NCI-H524 (cell line): ENCODE results near the gene PANX1.

Source experiments
- DNase-seq, 2 experiments: peaks; one replicate each; lab custom pipeline; 2025; lab: John Stamatoyannopoulos, UW

PANX1 gene

GRCh38 chr11:94129512-94130297 is 1.1 kb downstream of the PANX1 start:
- DNase-seq, result no peak

- no peak for DNase-seq
These were observed 1.8 kb downstream of the PANX1 start for GRCh38 chr11:94130298-94131046.

- DNase-seq, result no peak
These were observed 2.5 kb downstream of the PANX1 start for GRCh38 chr11:94131047-94131717.

- no peak for DNase-seq
These were observed 3.1 kb downstream of the PANX1 start for GRCh38 chr11:94131718-94132115.

- no peak for DNase-seq
These were observed 3.5 kb downstream of the PANX1 start for GRCh38 chr11:94132152-94132558.

GRCh38 chr11:94132823-94133408 is 4.3 kb downstream of the PANX1 start:
- DNase-seq, result no peak

GRCh38 chr11:94133752-94134151 is 5.1 kb downstream of the PANX1 start:
- no peak for DNase-seq

- no peak for DNase-seq
These were observed 6.2 kb downstream of the PANX1 start for GRCh38 chr11:94134651-94135512.

GRCh38 chr11:94139416-94139815 is 10.8 kb downstream of the PANX1 start:
- no peak for DNase-seq

- DNase-seq, result no peak
These were observed 11.6 kb downstream of the PANX1 start for GRCh38 chr11:94140154-94140655.

GRCh38 chr11:94141511-94142307 is 13.1 kb downstream of the PANX1 start:
- DNase-seq, result no peak

- no peak for DNase-seq
These were observed 14.0 kb downstream of the PANX1 start for GRCh38 chr11:94142308-94143281.

GRCh38 chr11:94144216-94144615 is 15.6 kb downstream of the PANX1 start:
- DNase-seq, result no peak

- no peak for DNase-seq
These were observed 16.0 kb downstream of the PANX1 start for GRCh38 chr11:94144664-94145063.

GRCh38 chr11:94145431-94145830 is 16.8 kb downstream of the PANX1 start:
- no peak for DNase-seq

GRCh38 chr11:94145916-94146315 is 17.3 kb downstream of the PANX1 start:
- no peak for DNase-seq

- DNase-seq, result no peak
These were observed 18.8 kb downstream of the PANX1 start for GRCh38 chr11:94147433-94147845.

- DNase-seq, result no peak
These were observed 19.5 kb downstream of the PANX1 start for GRCh38 chr11:94148189-94148588.

GRCh38 chr11:94149431-94150017 is 20.9 kb downstream of the PANX1 start:
- no peak for DNase-seq
